ENCODE data around the gene CRYAB.

Gene CRYAB, protein sequence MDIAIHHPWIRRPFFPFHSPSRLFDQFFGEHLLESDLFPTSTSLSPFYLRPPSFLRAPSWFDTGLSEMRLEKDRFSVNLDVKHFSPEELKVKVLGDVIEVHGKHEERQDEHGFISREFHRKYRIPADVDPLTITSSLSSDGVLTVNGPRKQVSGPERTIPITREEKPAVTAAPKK

DNA sequence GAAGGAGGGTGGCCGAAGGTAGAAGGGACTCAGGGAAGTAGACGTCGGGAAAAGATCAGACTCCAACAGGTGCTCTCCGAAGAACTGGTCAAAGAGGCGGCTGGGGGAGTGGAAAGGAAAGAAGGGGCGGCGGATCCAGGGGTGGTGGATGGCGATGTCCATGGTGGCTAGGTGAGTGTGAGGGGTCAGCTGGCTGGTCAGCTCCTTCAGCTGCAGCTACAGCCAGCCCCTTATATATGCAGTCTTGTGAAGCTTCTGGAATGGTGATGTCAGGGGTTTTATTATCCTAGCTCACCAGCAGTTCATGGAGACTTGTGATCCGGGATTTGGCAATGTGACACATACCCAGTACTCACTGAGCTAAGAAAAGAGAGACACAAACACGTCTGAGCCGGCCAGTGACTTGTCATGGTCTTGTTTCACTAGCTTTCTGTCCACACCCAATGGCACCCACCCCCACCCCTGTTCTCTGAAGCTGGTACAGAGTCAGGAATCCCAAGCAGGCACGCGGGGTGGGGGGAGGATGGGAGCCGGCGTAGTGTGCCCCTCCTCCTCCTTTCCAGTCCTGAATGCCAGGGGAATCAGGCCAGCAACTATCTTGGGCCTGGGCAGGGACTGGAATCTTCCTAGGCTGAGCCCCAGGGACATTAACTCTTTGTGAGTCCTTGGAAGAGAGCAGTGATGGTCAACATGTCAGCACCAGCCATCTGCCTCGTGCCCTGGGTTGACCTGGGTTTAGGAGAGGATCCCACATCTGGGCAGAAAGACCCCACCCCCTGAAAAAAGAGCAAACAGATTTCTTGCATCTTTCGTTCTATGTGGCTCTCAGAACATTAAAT, at the start of gene CRYAB:
TSS of gene CRYAB (minus strand) at position 208 of the 839 bp plus-strand sequence. CDS start at position 162, 46 bp downstream.
- DNase-seq = no peak

DNA sequence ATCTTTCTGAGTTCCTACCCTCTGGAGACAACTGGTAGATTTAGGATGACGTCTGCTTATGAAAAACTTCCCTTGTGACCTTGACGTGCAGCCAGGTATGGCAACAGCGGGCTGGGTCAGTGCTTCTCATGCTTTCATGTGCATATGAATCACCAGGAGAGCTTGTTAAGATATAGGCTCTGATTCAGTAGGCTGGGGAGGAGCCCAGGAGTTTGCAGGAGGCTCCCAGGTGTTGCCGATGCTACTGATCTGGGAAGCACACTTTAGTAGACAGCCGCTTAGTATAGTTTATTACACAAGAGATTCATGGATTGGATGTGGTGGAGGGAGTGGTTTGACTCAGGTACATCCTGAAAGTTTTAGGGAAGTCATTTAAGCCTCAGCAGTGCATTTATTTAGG, 49.3 kb upstream of the CRYAB start:
- DNase-seq = no peak

DNA sequence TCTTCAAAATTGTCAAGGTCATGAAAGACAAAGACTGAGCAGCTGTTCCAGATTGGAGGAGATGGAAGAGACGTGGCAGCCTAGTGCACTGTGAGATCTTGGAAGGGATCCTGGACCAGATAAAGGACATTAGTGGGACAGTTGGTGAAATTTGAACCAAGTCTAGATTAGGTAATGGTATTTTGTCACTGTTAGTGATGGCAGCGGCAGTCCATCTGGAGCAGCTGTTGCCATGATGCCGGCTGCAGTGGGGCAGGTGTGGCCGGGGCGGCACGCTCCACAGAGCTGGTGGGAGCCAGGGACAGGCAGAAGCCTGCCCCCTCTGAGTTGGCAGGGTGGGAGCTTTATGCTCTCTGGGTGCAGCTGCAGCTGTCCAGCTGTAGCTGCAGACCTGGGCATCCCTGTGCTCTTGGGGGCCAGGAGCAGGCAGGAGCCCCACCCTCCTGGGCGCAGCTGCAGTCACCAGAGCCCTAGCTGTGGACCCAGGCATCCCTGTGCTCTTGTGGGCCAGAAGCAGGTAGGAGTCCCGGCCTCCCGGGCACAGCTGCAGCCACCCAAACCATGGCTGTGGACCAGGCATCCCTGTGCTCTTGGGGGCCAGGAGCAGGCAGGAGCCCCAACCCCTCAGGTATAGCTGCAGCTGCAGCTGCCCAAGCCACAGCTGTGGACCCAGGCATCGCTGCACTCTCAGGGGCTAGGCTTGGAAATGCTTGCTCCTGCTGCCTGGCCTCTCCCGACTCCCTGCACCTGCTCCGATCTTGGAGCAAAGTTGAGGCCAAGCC, 46.3 kb upstream of the CRYAB start:
- no peak for DNase-seq

- no peak for DNase-seq
These were observed 42.6 kb upstream of the CRYAB start for GRCh38 chr11:111954154-111954553.

DNA sequence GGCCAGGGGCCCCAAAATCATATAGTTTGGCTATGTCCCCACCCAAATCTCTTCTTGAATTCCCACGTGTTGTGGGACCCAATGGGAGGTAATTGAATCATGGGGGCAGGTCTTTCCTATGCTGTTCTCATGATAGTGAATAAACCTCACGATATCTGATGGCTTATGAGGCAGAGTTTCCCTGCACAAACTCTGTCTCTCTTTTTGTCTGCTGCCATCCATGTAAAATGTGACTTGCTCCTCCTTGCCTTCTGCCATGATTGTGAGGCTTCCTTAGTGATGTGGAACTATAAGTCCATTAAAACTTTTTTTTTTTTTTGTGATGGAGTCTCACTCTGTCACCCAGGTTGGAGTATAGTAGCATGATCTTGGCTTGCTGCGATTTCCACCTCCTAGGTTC, 40.0 kb upstream of the CRYAB start:
- DNase-seq = no peak

DNA sequence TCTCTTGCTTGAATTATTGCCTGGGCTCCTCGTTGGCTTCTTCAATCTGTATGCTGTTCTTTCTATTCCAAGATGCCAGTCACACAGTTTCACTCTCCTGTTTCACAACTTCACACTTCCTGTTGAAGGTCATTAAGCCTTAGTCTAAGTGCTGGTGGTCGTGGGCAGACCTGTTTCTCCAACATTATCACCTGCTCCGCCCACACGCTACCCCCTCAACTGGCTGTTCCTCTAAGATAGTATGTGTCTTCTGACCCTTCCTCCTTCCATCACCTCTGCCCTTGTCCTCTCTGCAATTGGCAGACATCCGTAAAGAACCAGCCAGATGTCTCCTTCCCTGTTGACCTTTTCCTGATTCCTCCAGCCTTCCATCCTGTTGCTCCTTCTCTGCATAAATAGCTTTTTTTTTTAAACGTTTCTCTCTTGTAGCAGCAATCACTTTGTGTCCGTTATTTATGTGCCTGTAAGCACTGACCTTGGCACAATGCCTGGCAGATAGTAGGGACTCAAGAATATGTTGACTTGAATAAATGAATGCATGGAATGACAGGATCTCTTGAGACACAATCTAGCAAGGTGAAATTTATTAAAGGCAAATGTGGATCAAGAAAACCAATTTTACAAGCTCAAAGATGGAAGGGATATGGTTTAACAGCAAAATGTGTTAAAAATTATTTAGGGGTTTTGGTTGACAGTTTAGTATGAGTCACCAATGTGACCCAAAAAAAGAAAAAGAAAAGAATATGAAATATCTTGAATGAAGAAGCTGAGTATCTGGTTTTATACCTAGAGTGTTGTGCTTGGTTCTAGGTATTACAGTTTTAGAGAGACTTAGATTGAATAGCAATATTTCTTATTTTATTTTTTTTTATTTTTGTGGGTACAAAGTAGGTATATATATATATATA, 38.2 kb upstream of the CRYAB start:
- DNase-seq = no peak

DNA sequence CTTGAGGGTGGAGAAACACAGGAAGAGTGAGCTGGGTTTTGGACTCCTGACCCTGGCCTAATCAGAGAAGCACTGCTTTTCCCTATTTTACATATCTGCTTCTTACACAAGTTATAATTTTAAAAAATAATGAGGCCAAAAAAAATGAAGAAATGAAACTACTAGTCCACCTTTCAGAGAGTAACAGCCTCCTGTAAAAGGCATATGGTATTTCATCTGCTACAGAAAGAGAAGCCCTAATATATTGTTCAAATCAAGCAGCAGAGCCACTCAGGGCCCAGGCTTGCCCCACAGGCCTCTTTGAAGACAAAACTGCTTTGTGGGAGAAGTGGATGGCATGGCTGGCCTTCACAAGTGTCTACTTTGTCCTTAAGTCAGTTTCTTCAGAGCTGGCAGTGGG, 35.6 kb upstream of the CRYAB start:
- no peak for DNase-seq

GRCh38 chr11:111946499-111946898, 34.9 kb upstream of the CRYAB start:
- no peak for DNase-seq

GRCh38 chr11:111945198-111945597, 33.6 kb upstream of the CRYAB start:
- no peak for DNase-seq

GRCh38 chr11:111944651-111945051, 33.1 kb upstream of the CRYAB start:
- DNase-seq = no peak

GRCh38 chr11:111944139-111944538, 32.6 kb upstream of the CRYAB start:
- no peak for DNase-seq

- no peak for DNase-seq
These were observed 31.3 kb upstream of the CRYAB start for GRCh38 chr11:111942829-111943228.

DNA sequence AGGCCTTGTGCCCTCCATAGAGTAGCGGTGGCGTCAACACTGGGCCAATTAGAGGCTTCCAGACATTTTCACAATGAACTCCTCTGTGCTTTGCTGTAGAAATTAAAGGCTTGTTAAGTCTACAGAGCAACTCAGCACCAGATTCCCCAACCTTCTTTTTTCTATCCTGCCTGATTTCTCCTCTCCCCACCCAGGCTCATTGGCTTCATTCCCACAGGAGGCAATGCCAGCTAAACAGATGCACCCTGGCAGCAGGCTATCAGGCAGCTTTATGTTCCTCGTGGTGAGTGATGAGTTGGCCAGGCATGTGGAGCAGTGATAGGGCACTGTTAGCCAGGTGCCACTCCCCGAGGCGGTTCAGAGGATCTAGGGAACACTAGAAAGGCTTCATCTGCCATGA, 30.4 kb upstream of the CRYAB start:
- no peak for DNase-seq

- no peak for DNase-seq
These were observed 28.4 kb upstream of the CRYAB start for GRCh38 chr11:111939836-111940604.

DNA sequence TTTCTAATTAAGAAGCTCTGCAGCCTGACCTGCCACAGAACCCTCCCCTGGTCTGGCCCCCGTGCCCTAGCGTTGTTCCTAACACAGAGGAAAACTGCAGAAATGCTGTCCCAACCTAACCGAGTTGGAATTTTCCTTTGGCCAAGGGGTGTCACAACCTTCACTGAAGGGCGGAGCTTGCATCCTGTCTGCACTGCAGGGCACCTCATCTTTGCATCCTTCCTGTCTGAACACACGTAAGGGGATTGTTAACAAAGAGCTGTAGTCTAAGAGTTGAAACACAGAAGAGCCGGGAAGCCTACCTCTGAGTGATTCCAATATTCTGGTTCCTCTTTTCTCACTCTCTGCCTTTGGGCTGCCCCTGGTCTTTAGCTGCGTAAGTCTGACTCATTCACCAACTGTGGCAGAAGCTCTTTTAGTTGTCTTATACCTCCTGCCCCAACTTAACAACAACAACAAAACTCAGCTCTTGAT, 27.2 kb upstream of the CRYAB start:
- DNase-seq = no peak

DNA sequence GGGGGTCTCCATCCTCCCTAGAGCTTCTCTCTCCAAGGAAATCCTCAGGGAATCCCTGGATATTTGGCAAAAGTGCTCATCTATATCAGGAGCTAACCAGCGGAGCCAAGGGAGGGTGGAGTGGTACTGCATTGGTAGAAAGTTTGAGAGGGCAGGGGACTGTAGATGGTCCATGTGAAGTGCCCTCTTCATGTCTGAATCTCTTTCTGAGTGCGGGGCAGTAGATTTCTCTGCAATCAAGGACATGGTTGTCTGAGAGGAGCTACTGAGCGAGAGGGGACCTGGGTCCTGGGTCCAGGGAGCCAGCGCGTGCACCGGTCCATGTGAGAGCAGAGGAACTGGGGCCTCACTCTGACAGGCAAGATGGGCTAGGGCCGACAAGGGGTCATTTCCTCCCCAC, 26.3 kb upstream of the CRYAB start:
- DNase-seq = no peak

DNA sequence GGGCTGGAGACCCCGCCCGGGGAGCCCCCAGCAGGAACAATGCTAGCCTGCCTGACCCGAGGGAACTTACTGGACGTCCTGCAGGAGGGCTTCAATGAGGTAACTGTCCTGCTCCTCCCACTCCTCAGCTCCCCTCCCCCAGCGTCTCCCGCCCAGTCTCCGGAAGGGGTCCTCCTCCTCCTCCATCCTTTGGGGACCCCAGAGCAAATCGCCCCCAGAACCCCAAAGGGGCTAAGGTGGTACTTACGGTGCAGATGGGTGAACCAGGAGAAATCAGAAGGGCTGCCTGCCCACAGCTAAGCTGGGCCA, 25.8 kb upstream of the CRYAB start:
- no peak for DNase-seq

- DNase-seq = no peak
These were observed 24.5 kb upstream of the CRYAB start for GRCh38 chr11:111936040-111936540.

- DNase-seq = no peak
These were observed 23.9 kb upstream of the CRYAB start for GRCh38 chr11:111935317-111936039.

DNA sequence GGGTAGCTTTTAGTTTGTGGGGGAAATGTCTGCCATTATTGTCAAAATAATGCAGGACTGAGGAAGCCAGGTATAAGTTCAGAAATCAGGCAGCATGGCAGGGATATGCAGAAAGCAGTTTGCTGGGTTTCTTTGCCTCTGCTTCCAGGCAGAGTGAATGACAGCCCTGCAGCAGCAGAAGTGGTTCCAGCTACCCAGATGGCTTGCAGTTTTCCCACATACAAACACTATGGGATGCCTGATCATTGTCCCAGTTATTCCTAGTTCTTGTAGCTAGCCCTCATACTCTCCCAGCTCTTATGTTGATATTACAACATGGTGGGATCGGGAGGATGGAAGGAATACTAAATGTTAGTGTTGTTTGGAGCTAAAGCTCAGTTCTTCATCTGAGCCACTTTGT, 22.7 kb upstream of the CRYAB start:
- no peak for DNase-seq

DNA sequence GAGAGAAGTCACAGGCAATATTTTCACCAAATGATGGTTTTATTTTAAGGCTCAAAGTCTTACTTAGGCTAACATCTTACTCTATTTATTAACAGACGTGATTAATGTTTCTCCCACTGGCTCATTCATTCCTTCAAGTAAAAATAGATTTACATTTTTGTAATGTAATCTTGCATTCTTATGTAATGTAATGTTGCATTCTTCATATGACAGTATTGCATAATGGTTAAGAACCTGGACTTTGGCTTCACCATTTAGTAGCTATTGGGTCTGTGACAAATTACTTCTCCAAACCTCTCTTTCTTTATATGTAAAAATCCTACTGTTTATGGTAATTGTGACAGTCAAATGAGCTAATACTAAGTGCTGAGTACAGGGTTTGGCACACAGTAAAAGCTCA, 22.3 kb upstream of the CRYAB start:
- no peak for DNase-seq
